Smooth muscle cell (in vitro differentiated cells): ENCODE results near the gene ART5. TPM values are rescaled to one million over a fixed set of nuclear protein-coding genes. Genes with fewer than 3 reads are reported as not detected.

Source experiments
- DNase-seq: peaks from one replicate; lab custom pipeline; 2025; ENCODE audit not compliant: unreplicated experiment; lab: John Stamatoyannopoulos, UW
- H2AFZ ChIP-seq: fragments of 200-600 bp; sonication (generic); 2 replicates; pipeline ENCODE4 v1.6.0; 2016; ENCODE audit warnings: antibody characterized with exemption, low read depth, mild to moderate bottlenecking
- H3F3A ChIP-seq: fragments of 200-600 bp; sonication (generic); 2 replicates; pipeline ENCODE4 v1.6.0; 2017; ENCODE audit warnings: antibody characterized with exemption, low read depth
- H3K27ac ChIP-seq: fragments of 200-600 bp; sonication (generic); 2 replicates; pipeline ENCODE4 v1.5.1; 2016; ENCODE audit warnings: low read depth, mild to moderate bottlenecking
- H3K27me3 ChIP-seq: fragments of 200-600 bp; sonication (generic); 2 replicates; pipeline ENCODE4 v1.6.1; 2016; ENCODE audit warnings: low read depth, mild to moderate bottlenecking
- H3K36me3 ChIP-seq: fragments of 200-600 bp; sonication (generic); 2 replicates; pipeline ENCODE4 v1.5.1; 2016; ENCODE audit warnings: low read depth
- H3K4me1 ChIP-seq: fragments of 200-600 bp; sonication (generic); 2 replicates; pipeline ENCODE4 v1.5.1; 2016; ENCODE audit warnings: low read depth
- H3K4me2 ChIP-seq: fragments of 200-600 bp; sonication (generic); 2 replicates; pipeline ENCODE4 v1.6.0; 2016; ENCODE audit warnings: mild to moderate bottlenecking
- H3K4me3 ChIP-seq: fragments of 200-600 bp; sonication (generic); 2 replicates; pipeline ENCODE4 v1.5.1; 2016; ENCODE audit warnings: mild to moderate bottlenecking
- H3K79me2 ChIP-seq: fragments of 200-600 bp; sonication (generic); 2 replicates; pipeline ENCODE4 v1.6.0; 2016; ENCODE audit warnings: low read depth, mild to moderate bottlenecking
- H3K9ac ChIP-seq: fragments of 200-600 bp; sonication (generic); 2 replicates; pipeline ENCODE4 v1.6.0; 2016; ENCODE audit warnings: low read depth
- H3K9me3 ChIP-seq: fragments of 200-600 bp; sonication (generic); replicated peaks from 2 replicates; pipeline ENCODE4 v1.5.1; 2016; ENCODE audit warnings: low read depth
- H4K20me1 ChIP-seq: fragments of 200-600 bp; sonication (generic); 2 replicates; pipeline ENCODE4 v1.6.0; 2016; ENCODE audit warnings: low read depth
- CTCF ChIP-seq: fragments of 200-600 bp; sonication (generic); IDR thresholded peaks from 2 replicates; pipeline ENCODE4 v1.5.1; 2017; ENCODE audit warnings: borderline replicate concordance, mild to moderate bottlenecking, antibody characterized with exemption; ENCODE audit not compliant: insufficient read depth, poor library complexity, severe bottlenecking
- WGBS: methylation state at CpG from one replicate; pipeline ENCODE4 v1.1.7; 2016; ENCODE audit warnings: low lambda C conversion rate; 5-methylcytosine and 5-hydroxymethylcytosine counted together
- polyA plus RNA-seq: library from polyadenylated mRNA; unstranded; fragments of >200 nt; fragmentation: Nextera tagmentation; extraction: Ambion mirVana; gene quantifications from 2 replicates; pipeline ENCODE4 v1.2.1, GENCODE V29; 2016
- total RNA-seq: library from RNA; depleted of rRNA; stranded (reverse); fragments of >200 nt; gene quantifications from 2 replicates; pipeline ENCODE4 v1.2.3, GENCODE V29; 2014

ART5 gene
- total and polyA plus RNA-seq, 2 experiments from 2014 or later: 3.5 to 5.2 TPM

- H3K4me3 ChIP-seq: no peak overlapping the region
- H3F3A ChIP-seq: no peaks in the 10 kb centered on the region
- peaks cover 4% of the 10 kb centered on the region for H3K36me3 ChIP-seq
- DNase-seq: no peak
- no peak overlapping the region for H3K9ac ChIP-seq
- TF ChIP-seq CTCF: no peak
- WGBS: 98% methylated on average over 7 of the region's 7 CpGs
- no peak overlapping the region for H3K27ac ChIP-seq
- no peaks in the 10 kb centered on the region for H3K9me3 ChIP-seq
- H3K4me1 ChIP-seq: no peaks in the 10 kb centered on the region
- no peak overlapping the region for H2AFZ ChIP-seq
- H3K27me3 ChIP-seq: no peaks in the 10 kb centered on the region
- H3K79me2 ChIP-seq: no peaks in the 10 kb centered on the region
- no peaks in the 10 kb centered on the region for H4K20me1 ChIP-seq
- no peak overlapping the region for H3K4me2 ChIP-seq
Observed at GRCh38 chr11:3669128-3669527, 27.3 kb upstream of the ART5 start.

DNA sequence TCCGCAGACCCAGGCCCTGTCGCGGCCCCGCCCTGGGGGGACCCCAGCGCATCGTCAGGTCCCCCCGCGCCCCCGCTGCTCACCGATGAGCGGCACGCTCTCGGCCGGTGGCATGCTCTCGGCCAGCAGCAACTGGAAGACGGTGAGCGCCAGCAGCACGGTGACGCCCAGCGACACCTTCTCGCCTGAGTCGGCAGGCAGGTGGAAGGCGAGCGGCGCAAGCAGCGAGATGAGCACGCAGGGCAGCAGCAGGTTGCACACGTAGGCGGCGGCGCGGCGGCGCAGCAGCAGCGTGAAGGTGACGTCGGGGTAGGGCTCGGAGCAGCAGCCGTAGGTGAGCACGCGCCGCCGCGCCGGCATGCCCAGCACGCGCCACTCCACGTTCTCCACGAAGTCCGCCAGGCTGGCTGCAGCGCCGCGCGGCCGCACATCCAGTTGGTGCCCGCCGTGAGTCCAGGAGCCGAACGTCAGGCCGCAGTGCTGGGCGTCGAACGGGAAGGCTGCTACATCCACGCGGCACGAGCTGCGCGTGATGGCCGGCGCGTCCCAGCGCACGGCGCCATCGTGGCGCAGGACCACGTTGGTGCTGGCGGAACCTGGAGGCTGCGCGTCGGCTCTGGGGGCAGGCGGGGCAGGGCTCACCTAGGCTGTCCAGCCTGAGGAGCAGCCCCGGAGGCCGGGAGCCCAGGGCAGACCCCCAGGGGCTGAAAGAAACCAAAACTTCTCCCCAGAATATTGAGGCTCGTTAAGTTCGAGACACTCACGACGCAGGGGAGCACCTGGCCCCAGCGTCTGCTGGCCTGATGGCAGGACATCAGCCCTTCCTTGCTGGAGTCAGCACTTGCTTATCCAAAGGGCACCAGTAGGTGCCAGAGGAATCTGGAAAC is 25.6 kb upstream of the ART5 start:
- H3K4me2 ChIP-seq: no peak overlapping the region
- no peaks in the 10 kb centered on the region for H4K20me1 ChIP-seq
- no peaks in the 10 kb centered on the region for H3K79me2 ChIP-seq
- H3K4me3 ChIP-seq: no peak overlapping the region
- H3K9me3 ChIP-seq: no peaks in the 10 kb centered on the region
- no peak for DNase-seq
- no peak for TF ChIP-seq CTCF
- no peaks in the 10 kb centered on the region for H3K36me3 ChIP-seq
- no peaks in the 10 kb centered on the region for H3K4me1 ChIP-seq
- WGBS: 99% methylated on average over 72 of the region's 89 CpGs
- H3F3A ChIP-seq: no peaks in the 10 kb centered on the region
- H3K27ac ChIP-seq: no peak overlapping the region
- H3K27me3 ChIP-seq: no peaks in the 10 kb centered on the region
- H3K9ac ChIP-seq: no peak overlapping the region
- no peak overlapping the region for H2AFZ ChIP-seq

DNA sequence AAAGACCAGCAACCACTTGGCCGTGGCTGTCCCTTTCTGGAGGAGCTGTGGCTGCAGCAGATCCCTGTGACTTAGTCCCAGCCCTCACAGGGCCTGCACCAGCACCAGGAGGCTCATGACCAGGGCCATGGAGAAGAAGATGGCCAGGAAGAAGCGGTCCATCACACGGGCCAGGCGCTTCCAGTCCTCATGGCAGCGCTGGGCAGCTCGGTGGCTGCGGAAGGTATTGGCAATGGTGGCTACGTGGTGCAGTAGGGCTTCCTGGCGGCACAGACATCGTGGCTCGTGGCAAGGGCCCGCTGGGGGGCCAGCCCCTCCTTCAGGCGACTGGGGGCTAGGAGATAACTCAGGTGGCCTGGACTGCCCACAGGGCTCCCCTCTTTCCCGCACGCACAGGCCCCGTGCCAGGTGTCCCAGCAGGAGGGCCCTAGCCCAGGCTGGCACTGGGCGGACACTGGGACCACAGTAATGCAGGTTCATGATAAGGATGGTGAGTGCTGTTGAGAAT is 24.3 kb upstream of the ART5 start:
- H3K79me2 ChIP-seq: no peaks in the 10 kb centered on the region
- 95% methylated on average over 14 of the region's 17 CpGs for WGBS

More for the DNA sequence above, 24.3 kb upstream of the ART5 start:
- H3K27me3 ChIP-seq: no peaks in the 10 kb centered on the region
- H4K20me1 ChIP-seq: no peaks in the 10 kb centered on the region
- H3K9me3 ChIP-seq: no peaks in the 10 kb centered on the region
- TF ChIP-seq CTCF: no peak
- no peaks in the 10 kb centered on the region for H3F3A ChIP-seq
- H3K4me3 ChIP-seq: no peak overlapping the region
- H2AFZ ChIP-seq: no peak overlapping the region
- no peaks in the 10 kb centered on the region for H3K36me3 ChIP-seq
- no peak for DNase-seq
- H3K4me1 ChIP-seq: no peaks in the 10 kb centered on the region
- no peak overlapping the region for H3K4me2 ChIP-seq
- no peak overlapping the region for H3K9ac ChIP-seq
- no peak overlapping the region for H3K27ac ChIP-seq
